ENCODE results near the gene NAA40.

GRCh38 chr11:63931876-63932275, 6.9 kb upstream of the NAA40 start:
- TF ChIP-seq CTCF (IDR thresholded peaks at IDR 0.05) (no peak), POLR2A (IDR thresholded peaks at IDR 0.05) (no peak)

Data from Peyer's patch (tissue), 4 donors.